Hepatocyte (in vitro differentiated cells): Measurements from ENCODE around the gene SCFD1. TPM values are rescaled to one million over a fixed set of nuclear protein-coding genes. Genes with fewer than 3 reads are reported as not detected.

Experiments
- DNase-seq: peaks from one replicate; pipeline ENCODE4 v3.0.0-alpha.2; 2016; ENCODE audit warnings: low spot score
- H2AFZ ChIP-seq: fragments of 200-600 bp; sonication (generic); 2 replicates; pipeline ENCODE4 v1.6.0; 2016; ENCODE audit warnings: antibody characterized with exemption, mild to moderate bottlenecking
- H3K27ac ChIP-seq: fragments of 200-600 bp; sonication (generic); 2 replicates; pipeline ENCODE4 v1.5.1; 2016; ENCODE audit warnings: mild to moderate bottlenecking
- H3K27me3 ChIP-seq: fragments of 200-600 bp; sonication (generic); 2 replicates; pipeline ENCODE4 v1.6.1; 2016
- H3K36me3 ChIP-seq: fragments of 200-600 bp; sonication (generic); replicated peaks from 2 replicates; pipeline ENCODE4 v1.5.1; 2016; ENCODE audit warnings: low read depth; ENCODE audit not compliant: insufficient read depth
- H3K4me1 ChIP-seq: fragments of 200-600 bp; sonication (generic); 2 replicates; pipeline ENCODE4 v1.5.1; 2016; ENCODE audit warnings: mild to moderate bottlenecking, moderate library complexity; ENCODE audit not compliant: insufficient read depth
- H3K4me2 ChIP-seq: fragments of 200-600 bp; sonication (generic); 2 replicates; pipeline ENCODE4 v1.6.0; 2016
- H3K4me3 ChIP-seq: fragments of 200-600 bp; sonication (generic); 2 replicates; pipeline ENCODE4 v1.5.1; 2016; ENCODE audit warnings: mild to moderate bottlenecking
- H3K79me2 ChIP-seq: fragments of 200-600 bp; sonication (generic); 2 replicates; pipeline ENCODE4 v1.6.0; 2017; ENCODE audit warnings: mild to moderate bottlenecking
- H3K9me2 ChIP-seq: fragments of 200-600 bp; sonication (generic); replicated peaks from 2 replicates; pipeline ENCODE4 v1.6.0; 2017; ENCODE audit warnings: mild to moderate bottlenecking; ENCODE audit not compliant: insufficient read depth
- H3K9me3 ChIP-seq: fragments of 200-600 bp; sonication (generic); 2 replicates; pipeline ENCODE4 v1.5.1; 2016; ENCODE audit warnings: low read depth, mild to moderate bottlenecking
- H4K20me1 ChIP-seq: fragments of 200-600 bp; sonication (generic); 2 replicates; pipeline ENCODE4 v1.6.0; 2016; ENCODE audit warnings: mild to moderate bottlenecking; ENCODE audit not compliant: insufficient read depth, poor library complexity, severe bottlenecking
- EZH2 ChIP-seq: fragments of 200-600 bp; sonication (generic); IDR thresholded peaks from 2 replicates; pipeline ENCODE4 v1.6.1; 2016; ENCODE audit warnings: antibody characterized with exemption, mild to moderate bottlenecking, borderline replicate concordance
- EZH2phosphoT487 ChIP-seq: fragments of 200-600 bp; sonication (generic); IDR thresholded peaks from one replicate; pipeline ENCODE4 v1.6.1; 2018; ENCODE audit warnings: antibody characterized with exemption, mild to moderate bottlenecking, low read depth, moderate library complexity; ENCODE audit not compliant: unreplicated experiment, severe bottlenecking
- WGBS: methylation state at CpG from one replicate; pipeline ENCODE4 v1.1.6; 2016; ENCODE audit warnings: low lambda C conversion rate; ENCODE audit errors: missing lambda C conversion rate; 5-methylcytosine and 5-hydroxymethylcytosine counted together
- polyA plus RNA-seq: library from polyadenylated mRNA; unstranded; fragments of >200 nt; fragmentation: Nextera tagmentation; extraction: Ambion mirVana; gene quantifications from 2 replicates; pipeline ENCODE4 v1.2.1, GENCODE V29; 2016
- total RNA-seq: library from RNA; depleted of rRNA; stranded (reverse); fragments of >200 nt; gene quantifications from 2 replicates; pipeline ENCODE4 v1.2.3, GENCODE V29; 2014
- TF ChIP-seq, protein P1 (sequence below): fragments of 200-600 bp; sonication (generic); IDR thresholded peaks from 2 replicates; pipeline ENCODE4 v1.5.1; 2016; ENCODE audit warnings: antibody characterized with exemption, mild to moderate bottlenecking; ENCODE audit not compliant: poor library complexity

SCFD1 gene
- total and polyA plus RNA-seq, 2 experiments from 2014 or later: 68.9 to 101 TPM

GRCh38 chr14:30608533-30609006 is 13.5 kb upstream of the SCFD1 start:
- DNase-seq: peak; percentile 53
- H3K27ac ChIP-seq: peak overlapping the region; percentile 45

GRCh38 chr14:30610787-30611343 is 11.3 kb upstream of the SCFD1 start:
- Histone ChIP-seq H3K9me2 (no peaks in the 10 kb centered on the region), H3K4me2 (no peak overlapping the region), H4K20me1 (no peaks in the 10 kb centered on the region), H3K27me3 (no peaks in the 10 kb centered on the region), H3K79me2 (no peaks in the 10 kb centered on the region), H3K27ac (no peak overlapping the region), H2AFZ (no peak overlapping the region), H3K4me1 (peaks cover 7% of the 10 kb centered on the region), H3K9me3 (no peaks in the 10 kb centered on the region), H3K4me3 (no peak overlapping the region), H3K36me3 (no peaks in the 10 kb centered on the region)
- WGBS: 74% methylated on average over 6 of the region's 6 CpGs
- no peak for TF ChIP-seq EZH2phosphoT487
- TF ChIP-seq, protein P1, sequence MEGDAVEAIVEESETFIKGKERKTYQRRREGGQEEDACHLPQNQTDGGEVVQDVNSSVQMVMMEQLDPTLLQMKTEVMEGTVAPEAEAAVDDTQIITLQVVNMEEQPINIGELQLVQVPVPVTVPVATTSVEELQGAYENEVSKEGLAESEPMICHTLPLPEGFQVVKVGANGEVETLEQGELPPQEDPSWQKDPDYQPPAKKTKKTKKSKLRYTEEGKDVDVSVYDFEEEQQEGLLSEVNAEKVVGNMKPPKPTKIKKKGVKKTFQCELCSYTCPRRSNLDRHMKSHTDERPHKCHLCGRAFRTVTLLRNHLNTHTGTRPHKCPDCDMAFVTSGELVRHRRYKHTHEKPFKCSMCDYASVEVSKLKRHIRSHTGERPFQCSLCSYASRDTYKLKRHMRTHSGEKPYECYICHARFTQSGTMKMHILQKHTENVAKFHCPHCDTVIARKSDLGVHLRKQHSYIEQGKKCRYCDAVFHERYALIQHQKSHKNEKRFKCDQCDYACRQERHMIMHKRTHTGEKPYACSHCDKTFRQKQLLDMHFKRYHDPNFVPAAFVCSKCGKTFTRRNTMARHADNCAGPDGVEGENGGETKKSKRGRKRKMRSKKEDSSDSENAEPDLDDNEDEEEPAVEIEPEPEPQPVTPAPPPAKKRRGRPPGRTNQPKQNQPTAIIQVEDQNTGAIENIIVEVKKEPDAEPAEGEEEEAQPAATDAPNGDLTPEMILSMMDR: peak; percentile 34
- TF ChIP-seq EZH2: no peak
- peak; percentile 50 for DNase-seq

More at GRCh38 chr14:30608533-30609006, 13.5 kb upstream of the SCFD1 start:
- H3K79me2 ChIP-seq: no peaks in the 10 kb centered on the region
- no peak overlapping the region for H3K4me3 ChIP-seq
- no peak overlapping the region for H2AFZ ChIP-seq
- no peaks in the 10 kb centered on the region for H3K27me3 ChIP-seq
- no peaks in the 10 kb centered on the region for H3K9me3 ChIP-seq
- H3K4me1 ChIP-seq: peaks cover 7% of the 10 kb centered on the region
- TF ChIP-seq EZH2 (no peak), EZH2phosphoT487 (no peak)
- TF ChIP-seq, protein P1: peak; percentile 7
- 66% methylated on average over 5 of the region's 5 CpGs for WGBS
- H4K20me1 ChIP-seq: no peaks in the 10 kb centered on the region
- H3K4me2 ChIP-seq: peak overlapping the region; percentile 21
- no peaks in the 10 kb centered on the region for H3K9me2 ChIP-seq
- H3K36me3 ChIP-seq: no peaks in the 10 kb centered on the region

DNA sequence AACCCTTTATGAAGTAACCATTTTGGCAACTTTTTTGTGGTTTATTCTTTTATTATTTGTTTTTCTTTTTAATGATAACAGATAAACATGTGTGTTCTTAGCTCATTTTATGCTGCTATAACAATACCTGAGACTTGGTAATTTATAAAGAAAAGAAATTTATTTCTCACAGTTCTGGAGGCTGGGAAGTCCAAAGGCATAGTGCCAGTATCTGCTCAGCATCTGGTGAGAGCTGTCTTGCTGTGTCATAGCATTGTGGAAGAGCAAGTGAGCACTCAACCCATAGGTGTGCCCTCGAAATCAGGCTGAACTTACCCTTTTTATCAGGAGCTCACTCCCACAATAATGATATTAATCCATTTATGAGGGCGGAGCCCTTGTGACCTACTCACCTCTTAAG is 8.0 kb upstream of the SCFD1 start:
- Histone ChIP-seq H3K9me3 (no peaks in the 10 kb centered on the region), H3K4me3 (no peak overlapping the region), H3K9me2 (no peaks in the 10 kb centered on the region), H3K27me3 (no peaks in the 10 kb centered on the region), H4K20me1 (no peaks in the 10 kb centered on the region), H2AFZ (no peak overlapping the region), H3K36me3 (no peaks in the 10 kb centered on the region), H3K4me2 (no peak overlapping the region), H3K4me1 (peaks cover 7% of the 10 kb centered on the region), H3K79me2 (no peaks in the 10 kb centered on the region), H3K27ac (no peak overlapping the region)
- TF ChIP-seq EZH2phosphoT487 (no peak), EZH2 (no peak)
- TF ChIP-seq, protein P1: no peak
- no peak for DNase-seq
- 95% methylated on average over 2 of the region's 2 CpGs for WGBS
